Measurements from ENCODE around the gene TOMM5.

Gene TOMM5

DNA sequence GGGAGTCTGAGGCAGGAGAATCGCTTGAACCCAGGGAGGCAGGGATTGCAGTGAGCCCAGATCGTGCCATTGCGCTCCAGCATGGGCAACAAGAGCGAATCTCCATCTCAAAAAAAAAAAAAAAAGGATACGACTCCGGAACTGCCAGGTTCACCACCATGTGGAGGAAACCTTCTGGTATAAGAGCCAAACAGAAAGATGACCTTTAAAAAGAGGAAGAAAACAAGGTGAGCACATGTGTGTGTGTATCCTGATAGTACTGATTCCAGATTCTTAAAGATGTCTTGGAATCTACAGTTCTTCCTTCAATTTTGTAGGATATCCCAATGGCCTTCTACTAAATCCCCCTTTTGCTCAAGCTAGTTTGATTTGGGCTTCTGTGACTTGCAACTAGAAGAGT, 49.9 kb downstream of the TOMM5 start:
- no peaks in the 10 kb centered on the region for H3K9me3 ChIP-seq (ENCODE audit: severe bottlenecking)
- TF ChIP-seq, protein P1, sequence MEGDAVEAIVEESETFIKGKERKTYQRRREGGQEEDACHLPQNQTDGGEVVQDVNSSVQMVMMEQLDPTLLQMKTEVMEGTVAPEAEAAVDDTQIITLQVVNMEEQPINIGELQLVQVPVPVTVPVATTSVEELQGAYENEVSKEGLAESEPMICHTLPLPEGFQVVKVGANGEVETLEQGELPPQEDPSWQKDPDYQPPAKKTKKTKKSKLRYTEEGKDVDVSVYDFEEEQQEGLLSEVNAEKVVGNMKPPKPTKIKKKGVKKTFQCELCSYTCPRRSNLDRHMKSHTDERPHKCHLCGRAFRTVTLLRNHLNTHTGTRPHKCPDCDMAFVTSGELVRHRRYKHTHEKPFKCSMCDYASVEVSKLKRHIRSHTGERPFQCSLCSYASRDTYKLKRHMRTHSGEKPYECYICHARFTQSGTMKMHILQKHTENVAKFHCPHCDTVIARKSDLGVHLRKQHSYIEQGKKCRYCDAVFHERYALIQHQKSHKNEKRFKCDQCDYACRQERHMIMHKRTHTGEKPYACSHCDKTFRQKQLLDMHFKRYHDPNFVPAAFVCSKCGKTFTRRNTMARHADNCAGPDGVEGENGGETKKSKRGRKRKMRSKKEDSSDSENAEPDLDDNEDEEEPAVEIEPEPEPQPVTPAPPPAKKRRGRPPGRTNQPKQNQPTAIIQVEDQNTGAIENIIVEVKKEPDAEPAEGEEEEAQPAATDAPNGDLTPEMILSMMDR (IDR thresholded peaks at IDR 0.05; ENCODE audit: low read depth, low read length): no peak
- peaks cover 81% of the 10 kb centered on the region for H3K36me3 ChIP-seq
- H3K4me3 ChIP-seq (ENCODE audit: low read depth, low read length): no peak overlapping the region
- no peak for DNase-seq
- H3K27ac ChIP-seq: no peak overlapping the region
- H3K27me3 ChIP-seq (ENCODE audit: insufficient read depth, low read depth, severe bottlenecking): no peaks in the 10 kb centered on the region

- H3K9me3 ChIP-seq (ENCODE audit: severe bottlenecking): no peaks in the 10 kb centered on the region
- H3K36me3 ChIP-seq: peaks cover 81% of the 10 kb centered on the region
- H3K4me3 ChIP-seq (ENCODE audit: low read depth, low read length): no peak overlapping the region
- no peak overlapping the region for H3K27ac ChIP-seq
- no peak for DNase-seq
- H3K27me3 ChIP-seq (ENCODE audit: insufficient read depth, low read depth, severe bottlenecking): no peaks in the 10 kb centered on the region
- TF ChIP-seq, protein P1 (IDR thresholded peaks at IDR 0.05; ENCODE audit: low read depth, low read length): no peak
These were observed 50.9 kb downstream of the TOMM5 start for GRCh38 chr9:37541465-37541864.

DNA sequence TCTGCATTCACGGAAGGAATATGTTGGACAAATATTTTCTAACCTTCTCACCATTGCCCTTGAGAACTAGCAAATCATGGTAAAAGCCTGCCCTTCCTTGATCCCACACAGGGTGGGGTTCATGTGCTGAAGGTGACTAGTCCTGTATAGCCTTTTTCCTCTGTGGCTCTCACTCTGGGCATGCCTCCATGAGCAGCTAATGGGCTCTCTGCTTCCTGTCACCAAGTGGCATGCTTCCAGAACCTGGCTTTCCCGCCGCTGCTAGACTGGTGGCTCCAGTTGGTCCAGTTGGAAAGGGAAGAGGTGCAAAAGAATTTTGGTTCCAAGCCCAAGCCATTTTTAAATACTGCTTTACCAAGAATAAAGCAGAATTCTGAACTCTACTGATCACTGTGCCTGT, 51.8 kb downstream of the TOMM5 start:
- Histone ChIP-seq H3K36me3 (peaks cover 84% of the 10 kb centered on the region), H3K27ac (no peak overlapping the region), H3K4me3 (ENCODE audit: low read depth, low read length) (no peak overlapping the region), H3K9me3 (ENCODE audit: severe bottlenecking) (no peaks in the 10 kb centered on the region), H3K27me3 (ENCODE audit: insufficient read depth, low read depth, severe bottlenecking) (no peaks in the 10 kb centered on the region)
- TF ChIP-seq, protein P1 (IDR thresholded peaks at IDR 0.05; ENCODE audit: low read depth, low read length): no peak
- no peak for DNase-seq

DNA sequence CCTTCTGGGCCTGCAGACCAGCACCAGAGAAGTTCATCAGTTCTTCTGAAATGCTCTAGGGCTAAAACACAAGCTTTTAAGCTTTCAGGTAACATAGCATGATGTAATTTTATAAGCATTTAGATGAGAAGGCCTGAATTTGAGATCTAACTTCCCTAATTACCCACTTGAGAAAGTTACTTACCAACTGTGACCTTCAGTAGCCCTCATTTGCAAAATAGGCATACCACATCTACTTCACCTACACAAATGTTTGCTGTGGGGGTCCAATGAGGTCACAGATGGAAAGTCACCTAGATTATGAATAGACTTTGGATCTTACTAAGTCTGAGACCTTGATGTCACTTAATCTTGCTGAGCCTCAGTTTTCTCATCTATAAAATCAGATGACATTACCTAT, 52.8 kb downstream of the TOMM5 start:
- no peak for DNase-seq
- Histone ChIP-seq H3K4me3 (ENCODE audit: low read depth, low read length) (no peak overlapping the region), H3K9me3 (ENCODE audit: severe bottlenecking) (no peaks in the 10 kb centered on the region), H3K36me3 (peaks cover 88% of the 10 kb centered on the region), H3K27ac (no peak overlapping the region), H3K27me3 (ENCODE audit: insufficient read depth, low read depth, severe bottlenecking) (no peaks in the 10 kb centered on the region)
- TF ChIP-seq, protein P1 (IDR thresholded peaks at IDR 0.05; ENCODE audit: low read depth, low read length): no peak
